RWPE1 (cell line): ENCODE results near the gene CCDC24.

Experiments used
- CTCF ChIA-PET: fragments of 350-600 bp; sonication (Branson Sonifier 250); formaldehyde crosslinking; extraction: SDS; loops from one replicate; lab custom pipeline; 2021; lab: Yijun Ruan, JAX
- POLR2A ChIA-PET: fragments of 400-600 bp; formaldehyde crosslinking; extraction: SDS; loops from one replicate; lab custom pipeline; 2020; ENCODE audit warnings: antibody characterized with exemption; ENCODE audit not compliant: low non-redundant PET; lab: Yijun Ruan, JAX
- DNase-seq: peaks from one replicate; pipeline ENCODE4 v3.0.0; 2012; ENCODE audit warnings: low spot score
- H3K27ac ChIP-seq: fragments of 450-650 bp; 2 replicates; pipeline ENCODE4 v1.5.1; 2017
- TF ChIP-seq, protein P1 (sequence below): fragments of 450-650 bp; conservative IDR thresholded peaks from 2 replicates; pipeline ENCODE4 v1.5.1; 2017; ENCODE audit warnings: low read depth, mild to moderate bottlenecking

CCDC24 gene

DNA sequence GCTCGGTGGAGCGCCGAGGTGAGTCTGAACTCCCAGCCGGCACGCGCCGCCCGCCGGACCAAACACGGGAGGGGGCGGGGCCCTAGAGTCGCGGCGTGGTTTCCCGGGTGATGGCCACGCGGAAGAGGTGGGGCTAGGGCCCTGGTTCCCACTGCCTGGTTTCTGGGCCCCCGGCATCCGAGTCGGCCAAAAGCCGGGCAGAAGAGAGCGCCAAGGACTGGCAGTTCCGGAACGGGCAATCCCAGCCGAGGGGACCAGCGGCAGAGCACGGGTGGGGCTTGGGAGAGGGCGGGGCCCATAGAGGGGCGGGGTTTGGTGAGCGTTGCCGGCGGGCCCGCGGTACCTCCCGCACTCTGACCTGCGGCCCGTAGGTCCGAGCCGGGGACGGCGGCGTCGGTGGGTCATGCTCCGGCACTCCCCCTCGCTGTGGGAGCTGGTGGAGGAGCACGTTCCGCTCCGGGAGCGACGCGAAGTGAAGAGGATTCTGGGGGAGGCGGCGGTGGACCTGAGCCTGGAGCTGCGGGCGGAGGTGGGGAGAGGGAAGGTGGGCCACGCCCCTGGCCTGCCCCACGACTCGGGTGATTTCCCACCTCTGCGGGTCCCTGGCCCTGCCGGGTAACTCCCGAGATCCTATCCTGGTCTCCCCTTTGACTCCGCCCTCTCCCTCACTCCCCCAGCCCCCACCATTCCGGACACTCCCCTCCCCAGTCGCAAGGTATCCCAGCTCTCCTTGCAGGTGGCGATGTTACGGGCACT, at the start of gene CCDC24:
TSS of gene CCDC24 (plus strand) at position 124 of the 756 bp plus-strand sequence. CDS start at position 404, 280 bp downstream.
- POLR2A ChIA-PET: interaction anchor here (0.7 kb wide), 1 partner anchor 53 kb away, joined by 3 read pairs; no protein-coding TSS in a partner anchor
- H3K27ac ChIP-seq: peak within 1 kb of the TSS; percentile 87

DNA sequence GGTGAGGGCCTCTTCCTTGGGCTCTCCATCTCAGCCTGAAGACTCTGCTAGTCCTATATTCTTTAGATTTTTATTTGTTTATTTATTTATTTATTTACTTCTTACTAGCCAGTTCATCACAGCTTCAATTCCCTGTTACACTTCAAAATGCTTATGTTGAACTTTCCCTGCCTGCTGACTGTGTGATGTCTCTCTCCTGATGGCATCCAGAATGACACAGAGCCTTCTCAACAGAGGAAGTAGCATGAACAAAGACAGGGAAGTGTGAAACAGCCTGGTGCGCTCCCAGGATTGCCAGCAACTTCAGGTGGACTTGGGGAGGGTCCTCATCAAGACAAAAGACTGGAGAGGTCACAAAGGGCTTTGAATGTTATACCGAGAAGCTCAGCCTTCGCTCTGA, 49.0 kb upstream of the CCDC24 start:
- CTCF ChIA-PET: interaction anchor here (0.8 to 1.0 kb wide), 2 partner anchors 8 to 24 kb away, joined by 3 to 5 read pairs; no protein-coding TSS in a partner anchor

More for the DNA sequence above, at the start of gene CCDC24:
- peak; percentile 85 for DNase-seq
- TF ChIP-seq, protein P1, sequence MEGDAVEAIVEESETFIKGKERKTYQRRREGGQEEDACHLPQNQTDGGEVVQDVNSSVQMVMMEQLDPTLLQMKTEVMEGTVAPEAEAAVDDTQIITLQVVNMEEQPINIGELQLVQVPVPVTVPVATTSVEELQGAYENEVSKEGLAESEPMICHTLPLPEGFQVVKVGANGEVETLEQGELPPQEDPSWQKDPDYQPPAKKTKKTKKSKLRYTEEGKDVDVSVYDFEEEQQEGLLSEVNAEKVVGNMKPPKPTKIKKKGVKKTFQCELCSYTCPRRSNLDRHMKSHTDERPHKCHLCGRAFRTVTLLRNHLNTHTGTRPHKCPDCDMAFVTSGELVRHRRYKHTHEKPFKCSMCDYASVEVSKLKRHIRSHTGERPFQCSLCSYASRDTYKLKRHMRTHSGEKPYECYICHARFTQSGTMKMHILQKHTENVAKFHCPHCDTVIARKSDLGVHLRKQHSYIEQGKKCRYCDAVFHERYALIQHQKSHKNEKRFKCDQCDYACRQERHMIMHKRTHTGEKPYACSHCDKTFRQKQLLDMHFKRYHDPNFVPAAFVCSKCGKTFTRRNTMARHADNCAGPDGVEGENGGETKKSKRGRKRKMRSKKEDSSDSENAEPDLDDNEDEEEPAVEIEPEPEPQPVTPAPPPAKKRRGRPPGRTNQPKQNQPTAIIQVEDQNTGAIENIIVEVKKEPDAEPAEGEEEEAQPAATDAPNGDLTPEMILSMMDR: no peak
- CTCF ChIA-PET: interaction anchor here (0.6 to 1.0 kb wide), 5 partner anchors 14 to 580 kb away, joined by 3 to 5 read pairs (median 4); no protein-coding TSS in a partner anchor

DNA sequence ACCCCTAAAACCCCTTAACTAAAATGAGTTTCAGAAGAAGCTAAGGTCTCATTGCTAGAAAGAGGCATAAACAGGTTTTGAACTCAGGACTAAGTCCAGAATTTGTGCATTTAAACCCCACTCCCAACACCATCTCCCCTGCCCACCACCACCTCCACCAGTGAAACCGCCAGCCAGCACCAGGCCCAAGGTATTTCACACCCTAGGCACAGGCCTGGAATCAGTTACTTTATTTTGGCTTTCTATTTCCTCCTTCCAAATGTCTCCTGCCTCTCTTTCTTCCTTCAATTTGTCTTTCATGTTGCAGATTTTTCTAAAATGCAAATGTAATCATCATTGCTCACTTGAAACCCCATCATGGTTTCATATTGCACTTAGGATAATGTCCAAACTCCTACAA, 46.5 kb upstream of the CCDC24 start:
- no peak for DNase-seq
- peak overlapping the region; percentile 31; the same call in 1 of the 2 replicates for H3K27ac ChIP-seq
- POLR2A ChIA-PET: interaction anchor here (0.6 kb wide), 1 partner anchor 30 kb away, joined by 5 read pairs; the partner anchor contains the start of gene ATP6V0B
- CTCF ChIA-PET: interaction anchor here (3.7 kb wide), 1 partner anchor 10 kb away, joined by 20 read pairs; the partner anchor contains the start of gene ARTN
- TF ChIP-seq, protein P1: no peak

More for the DNA sequence above, 49.0 kb upstream of the CCDC24 start:
- POLR2A ChIA-PET: no interaction called here
- TF ChIP-seq, protein P1: no peak
- no peak overlapping the region for H3K27ac ChIP-seq
- DNase-seq: no peak

DNA sequence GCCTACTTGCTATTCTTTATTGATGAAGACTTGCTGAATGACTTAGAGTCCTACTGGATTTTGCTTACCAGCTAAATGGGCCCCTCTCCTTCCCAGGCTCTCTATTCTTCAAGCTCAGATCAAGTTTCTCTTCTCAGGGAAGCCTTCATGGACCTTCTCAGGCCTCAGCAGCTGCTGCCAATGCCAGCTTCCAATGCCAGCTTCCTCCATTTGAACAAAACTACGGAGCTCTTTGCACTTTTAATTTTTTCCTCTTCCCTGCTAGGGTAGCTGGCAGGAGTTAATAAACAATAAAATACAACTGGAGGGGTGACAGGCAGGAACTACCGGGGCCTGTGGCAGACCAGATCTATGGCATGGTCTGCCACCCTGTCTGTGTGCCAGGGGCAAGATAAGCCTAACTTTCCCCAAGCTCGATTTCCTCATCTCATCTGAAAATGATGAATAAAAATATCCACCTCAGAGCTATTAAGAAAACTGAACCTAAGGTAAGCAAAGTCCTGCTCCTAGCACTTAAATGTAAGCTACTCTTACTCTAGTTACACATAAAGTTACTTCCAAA, 45.6 kb upstream of the CCDC24 start:
- POLR2A ChIA-PET: interaction anchor here (0.7 kb wide), 1 partner anchor 409 kb away, joined by 6 read pairs; no protein-coding TSS in a partner anchor
- CTCF ChIA-PET: interaction anchor here (0.7 to 3.7 kb wide), 6 partner anchors 8 to 59 kb away, joined by 3 to 20 read pairs (median 4); partner anchors contain the start of gene ARTN
- DNase-seq: no peak
- TF ChIP-seq, protein P1: no peak
- H3K27ac ChIP-seq: peak overlapping the region; percentile 90

DNA sequence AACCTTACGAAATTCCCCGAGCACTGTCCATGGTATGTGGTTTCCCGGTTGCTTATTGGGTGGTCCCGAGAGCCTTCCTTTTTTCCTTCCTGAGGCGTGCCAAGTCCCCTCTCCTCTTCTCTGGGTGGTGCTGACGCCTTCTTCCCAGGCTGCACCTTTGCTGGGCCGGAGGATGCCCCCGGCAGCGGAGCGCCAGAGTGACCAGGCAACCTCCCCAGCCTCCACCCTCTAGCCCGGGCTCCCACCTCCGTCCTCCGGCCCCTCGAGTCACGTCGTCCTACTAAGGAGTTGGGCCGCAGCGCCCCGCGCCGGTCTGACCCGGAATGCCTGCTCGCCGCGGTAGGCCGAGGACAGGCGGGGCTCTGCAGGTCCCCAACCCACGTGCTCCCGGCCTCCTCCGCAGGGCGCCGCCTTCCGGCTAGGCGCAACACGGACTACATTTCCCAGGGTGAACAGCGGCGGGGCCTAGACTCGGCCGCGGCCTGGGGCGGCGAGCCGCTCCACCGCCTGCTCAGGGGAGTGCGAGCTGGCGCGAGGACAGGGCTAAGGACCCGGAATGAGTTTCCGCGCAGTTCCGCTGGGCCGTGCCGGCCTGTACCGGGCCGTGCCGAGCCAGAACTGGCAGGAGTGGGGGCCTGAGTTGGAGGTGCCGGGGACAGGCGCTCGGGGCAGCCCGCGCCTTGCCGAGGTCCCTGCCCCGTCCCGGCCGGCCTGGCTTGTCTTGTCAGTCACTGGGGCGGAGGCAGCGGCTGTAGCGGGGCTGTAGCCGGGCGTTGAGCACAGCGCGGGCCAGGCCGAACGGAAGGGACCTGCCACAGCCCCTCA, 45.0 kb upstream of the CCDC24 start, which contains the start of gene IPO13:
TSS of gene IPO13 (plus strand) at position 715 of the 825 bp plus-strand sequence. CDS start 651 bp downstream, outside the sequence.
- peak; percentile 93 for DNase-seq
- TF ChIP-seq, protein P1: peak; percentile 86
- ChIA-PET POLR2A (interaction anchor here (0.8 kb wide), 1 partner anchor 11 kb away, joined by 3 read pairs; no protein-coding TSS in a partner anchor), CTCF (interaction anchor here (0.7 to 3.7 kb wide), 8 partner anchors 9 to 183 kb away, joined by 3 to 20 read pairs (median 3); partner anchors contain the start of gene ARTN)
- H3K27ac ChIP-seq: peak within 1 kb of the TSS; percentile 90
